K562 (cell line): ENCODE measurements around the gene ADORA2B. TPM values are rescaled to one million over a fixed set of nuclear protein-coding genes. Genes with fewer than 3 reads are reported as not detected.

ENCODE experiments used
- BCOR ChIP-seq: fragments of 450-650 bp; IDR thresholded peaks from 2 replicates; pipeline ENCODE4 v1.6.1; 2016
- CREB1 ChIP-seq, 2 experiments: sonication (generic) in 1 of 2; formaldehyde crosslinking in 1 of 2; IDR thresholded peaks; 2 replicates each; pipeline versions ENCODE4 v1.6.1 to v1.8.0; 2012 to 2022; ENCODE audit warnings: inconsistent platforms in 1 of 2, mild to moderate bottlenecking in 1 of 2, missing genetic modification reagents in 1 of 2, moderate library complexity in 1 of 2
- KDM2B ChIP-seq: fragments of 250-450 bp; sonication (Bioruptor Pico); IDR thresholded peaks from 2 replicates; pipeline ENCODE4 v1.8.0; 2021; ENCODE audit warnings: mild to moderate bottlenecking, moderate library complexity
- MTF1 ChIP-seq: fragments of 250-450 bp; sonication (Bioruptor Pico); IDR thresholded peaks from 2 replicates; pipeline ENCODE4 v1.9.0; 2021; ENCODE audit warnings: moderate library complexity, mild to moderate bottlenecking, inconsistent platforms, borderline replicate concordance
- NCOR1 ChIP-seq: fragments of 450-650 bp; IDR thresholded peaks from 2 replicates; pipeline ENCODE4 v1.6.1; 2016; ENCODE audit warnings: mild to moderate bottlenecking, moderate library complexity
- POLR2AphosphoS5 ChIP-seq: IDR thresholded peaks from 2 replicates; pipeline ENCODE4 v1.6.1; 2011; ENCODE audit warnings: mild to moderate bottlenecking, low read depth, low read length, moderate library complexity; ENCODE audit not compliant: control insufficient read depth, insufficient read depth
- RFX7 ChIP-seq: fragments of 250-450 bp; sonication (Bioruptor Pico); IDR thresholded peaks from 2 replicates; pipeline ENCODE4 v1.5.1; 2021; ENCODE audit warnings: mild to moderate bottlenecking
- SIN3A ChIP-seq, 2 experiments: fragments of 150-350 bp in 1 of 2; IDR thresholded peaks; 2 replicates each; pipeline ENCODE4 v1.6.1; 2011 to 2016; ENCODE audit warnings: borderline replicate concordance in 2 of 2, low read depth in 2 of 2, low read length in 2 of 2, mild to moderate bottlenecking in 2 of 2, moderate library complexity in 2 of 2; ENCODE audit not compliant: control insufficient read depth in 1 of 2
- SMARCB1 ChIP-seq: IDR thresholded peaks from 2 replicates; pipeline ENCODE4 v1.6.1; 2011; ENCODE audit warnings: improper control_type of control experiment, low read depth; ENCODE audit not compliant: insufficient read length
- TRIM24 ChIP-seq, 2 experiments: fragments of 450-650 bp; IDR thresholded peaks; 2 replicates each; pipeline ENCODE4 v1.6.1; 2016
- ZNF282 ChIP-seq: sonication (generic); formaldehyde crosslinking; IDR thresholded peaks from 2 replicates; pipeline ENCODE4 v1.8.1; 2023; ENCODE audit warnings: missing genetic modification reagents
- ZNF408 ChIP-seq: fragments of 250-450 bp; sonication (Bioruptor Pico); IDR thresholded peaks from 2 replicates; pipeline ENCODE4 v1.4.0; 2020; ENCODE audit warnings: low read depth, mild to moderate bottlenecking, moderate library complexity
- ZNF695 ChIP-seq: fragments of 450-650 bp; formaldehyde crosslinking; IDR thresholded peaks from 2 replicates; pipeline ENCODE4 v1.4.0; 2020; ENCODE audit warnings: mild to moderate bottlenecking, moderate library complexity
- ZNF785 ChIP-seq: fragments of 250-450 bp; sonication (Bioruptor Pico); IDR thresholded peaks from 2 replicates; pipeline ENCODE4 v1.4.0; 2020; ENCODE audit warnings: mild to moderate bottlenecking
- polyA plus RNA-seq, 8 experiments: library from polyadenylated mRNA; depleted of rRNA in 4 of 8; stranded (reverse) in 5 of 8; unstranded in 3 of 8; fragments of >200 nt; fragmentation: Nextera tagmentation in 2 of 8; fragmentation: Illumina TruSeq in 1 of 8; extraction: Ambion mirVana in 2 of 8; extraction: Trizol in 1 of 8; gene quantifications; 2 replicates each; pipeline versions ENCODE4 v1.2.1 to v1.2.3, GENCODE V29; 2011 to 2014; ENCODE audit warnings: inconsistent platforms in 1 of 8, missing spikeins in 1 of 8
- total RNA-seq, 7 experiments: library from RNA; depleted of rRNA in 6 of 7; stranded (reverse); fragments of >200 nt in 6 of 7; fragmentation: Illumina TruSeq in 2 of 7; extraction: Trizol in 2 of 7; gene quantifications; 2 replicates each; pipeline versions ENCODE4 v1.2.1 to v1.2.3, GENCODE V29; 2011 to 2021; ENCODE audit warnings: low replicate concordance in 1 of 7
- TF ChIP-seq, protein P1 (sequence below): fragments of 450-650 bp; IDR thresholded peaks from 2 replicates; pipeline ENCODE4 v1.6.1; 2016; ENCODE audit warnings: low read depth
- TF ChIP-seq, protein P2 (sequence below): fragments of 450-650 bp; IDR thresholded peaks from 2 replicates; pipeline ENCODE4 v1.6.1; 2017; ENCODE audit warnings: antibody characterized with exemption, mild to moderate bottlenecking

ADORA2B gene
- total and polyA plus RNA-seq, 9 of the 15 experiments (the other 6 are each of a cell fraction or from before 2014, with no cell fraction given) = 6.4 to 16.6 (median 10.5) TPM

DNA sequence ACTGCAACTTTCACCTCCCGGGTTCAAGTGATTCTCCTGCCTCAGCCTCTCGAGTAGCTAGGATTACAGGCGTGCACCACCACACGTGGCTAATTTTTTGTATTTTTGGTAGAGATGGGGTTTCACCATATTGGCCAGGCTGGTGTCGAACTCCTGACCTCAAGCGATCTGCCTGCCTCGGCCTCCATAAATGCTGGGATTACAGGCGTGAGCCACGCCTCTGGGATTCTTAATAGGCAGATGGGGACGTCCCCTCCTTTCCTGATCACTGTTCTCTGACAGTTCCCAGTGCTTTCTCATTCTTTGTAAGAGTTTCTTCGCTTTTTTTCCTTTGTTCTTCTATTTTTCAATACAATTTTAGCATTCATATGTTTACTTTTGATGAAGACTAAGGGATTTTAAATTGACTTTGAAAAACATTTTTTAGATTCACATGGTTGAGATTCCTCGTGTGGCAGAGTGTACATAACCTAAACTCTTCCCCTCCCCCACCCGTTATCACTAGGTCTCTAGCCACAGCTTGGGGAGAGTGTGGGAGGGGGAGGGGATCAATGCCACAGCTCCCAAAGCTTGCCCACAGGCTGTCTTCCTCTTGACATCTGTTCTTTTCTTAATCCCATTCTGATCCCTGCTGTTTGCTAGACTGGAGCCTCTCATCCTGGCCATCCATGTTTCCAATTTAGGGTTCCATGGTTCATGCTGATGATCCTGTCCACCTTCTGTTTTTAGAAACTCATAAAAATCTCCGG, 11.0 kb downstream of the ADORA2B start (continued):
- TF ChIP-seq, protein P1, sequence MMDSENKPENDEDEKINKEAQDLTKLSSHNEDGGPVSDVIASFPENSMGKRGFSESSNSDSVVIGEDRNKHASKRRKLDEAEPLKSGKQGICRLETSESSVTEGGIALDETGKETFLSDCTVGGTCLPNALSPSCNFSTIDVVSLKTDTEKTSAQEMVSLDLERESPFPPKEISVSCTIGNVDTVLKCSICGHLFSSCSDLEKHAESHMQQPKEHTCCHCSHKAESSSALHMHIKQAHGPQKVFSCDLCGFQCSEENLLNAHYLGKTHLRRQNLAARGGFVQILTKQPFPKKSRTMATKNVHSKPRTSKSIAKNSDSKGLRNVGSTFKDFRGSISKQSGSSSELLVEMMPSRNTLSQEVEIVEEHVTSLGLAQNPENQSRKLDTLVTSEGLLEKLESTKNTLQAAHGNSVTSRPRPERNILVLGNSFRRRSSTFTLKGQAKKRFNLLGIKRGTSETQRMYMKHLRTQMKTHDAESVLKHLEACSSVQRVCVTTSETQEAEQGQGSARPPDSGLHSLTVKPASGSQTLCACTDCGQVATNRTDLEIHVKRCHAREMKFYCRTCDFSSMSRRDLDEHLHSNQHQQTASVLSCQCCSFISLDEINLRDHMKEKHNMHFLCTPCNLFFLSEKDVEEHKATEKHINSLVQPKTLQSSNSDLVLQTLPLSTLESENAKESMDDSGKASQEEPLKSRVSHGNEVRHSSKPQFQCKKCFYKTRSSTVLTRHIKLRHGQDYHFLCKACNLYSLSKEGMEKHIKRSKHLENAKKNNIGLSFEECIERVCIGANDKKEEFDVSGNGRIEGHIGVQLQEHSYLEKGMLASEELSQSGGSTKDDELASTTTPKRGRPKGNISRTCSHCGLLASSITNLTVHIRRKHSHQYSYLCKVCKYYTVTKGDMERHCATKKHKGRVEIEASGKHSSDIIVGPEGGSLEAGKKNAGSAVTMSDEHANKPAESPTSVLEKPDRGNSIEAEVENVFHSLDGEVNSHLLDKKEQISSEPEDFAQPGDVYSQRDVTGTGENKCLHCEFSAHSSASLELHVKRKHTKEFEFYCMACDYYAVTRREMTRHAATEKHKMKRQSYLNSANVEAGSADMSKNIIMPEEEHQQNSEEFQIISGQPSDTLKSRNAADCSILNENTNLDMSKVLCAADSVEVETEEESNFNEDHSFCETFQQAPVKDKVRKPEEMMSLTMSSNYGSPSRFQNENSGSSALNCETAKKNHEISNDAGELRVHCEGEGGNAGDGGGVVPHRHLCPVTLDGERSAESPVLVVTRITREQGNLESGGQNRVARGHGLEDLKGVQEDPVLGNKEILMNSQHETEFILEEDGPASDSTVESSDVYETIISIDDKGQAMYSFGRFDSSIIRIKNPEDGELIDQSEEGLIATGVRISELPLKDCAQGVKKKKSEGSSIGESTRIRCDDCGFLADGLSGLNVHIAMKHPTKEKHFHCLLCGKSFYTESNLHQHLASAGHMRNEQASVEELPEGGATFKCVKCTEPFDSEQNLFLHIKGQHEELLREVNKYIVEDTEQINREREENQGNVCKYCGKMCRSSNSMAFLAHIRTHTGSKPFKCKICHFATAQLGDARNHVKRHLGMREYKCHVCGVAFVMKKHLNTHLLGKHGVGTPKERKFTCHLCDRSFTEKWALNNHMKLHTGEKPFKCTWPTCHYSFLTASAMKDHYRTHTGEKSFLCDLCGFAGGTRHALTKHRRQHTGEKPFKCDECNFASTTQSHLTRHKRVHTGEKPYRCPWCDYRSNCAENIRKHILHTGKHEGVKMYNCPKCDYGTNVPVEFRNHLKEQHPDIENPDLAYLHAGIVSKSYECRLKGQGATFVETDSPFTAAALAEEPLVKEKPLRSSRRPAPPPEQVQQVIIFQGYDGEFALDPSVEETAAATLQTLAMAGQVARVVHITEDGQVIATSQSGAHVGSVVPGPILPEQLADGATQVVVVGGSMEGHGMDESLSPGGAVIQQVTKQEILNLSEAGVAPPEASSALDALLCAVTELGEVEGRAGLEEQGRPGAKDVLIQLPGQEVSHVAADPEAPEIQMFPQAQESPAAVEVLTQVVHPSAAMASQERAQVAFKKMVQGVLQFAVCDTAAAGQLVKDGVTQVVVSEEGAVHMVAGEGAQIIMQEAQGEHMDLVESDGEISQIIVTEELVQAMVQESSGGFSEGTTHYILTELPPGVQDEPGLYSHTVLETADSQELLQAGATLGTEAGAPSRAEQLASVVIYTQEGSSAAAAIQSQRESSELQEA = no peak
- TF ChIP-seq MTF1 (CRISPR knock-in tag) (no peak), RFX7 (CRISPR knock-in tag) (no peak), BCOR (no peak), ZNF408 (CRISPR knock-in tag) (no peak), TRIM24 (IDR thresholded peaks at IDR 0.05) (peak; percentile 77 to 79; a peak in 3 of 4 replicates), NCOR1 (peak; percentile 56), SMARCB1 (no peak), ZNF695 (CRISPR knock-in tag) (no peak), CREB1 (IDR thresholded peaks at IDR 0.05) (no peak), CREB1 (CRISPR knock-in tag; IDR thresholded peaks at IDR 0.05) (no peak), ZNF282 (no peak), POLR2AphosphoS5 (no peak), KDM2B (CRISPR knock-in tag) (no peak), ZNF785 (CRISPR knock-in tag) (no peak), SIN3A (IDR thresholded peaks at IDR 0.05; ENCODE audit: borderline replicate concordance in 2 of 2, control insufficient read depth in 1 of 2, low read depth in 2 of 2, low read length in 2 of 2) (no peak)
- TF ChIP-seq, protein P2, sequence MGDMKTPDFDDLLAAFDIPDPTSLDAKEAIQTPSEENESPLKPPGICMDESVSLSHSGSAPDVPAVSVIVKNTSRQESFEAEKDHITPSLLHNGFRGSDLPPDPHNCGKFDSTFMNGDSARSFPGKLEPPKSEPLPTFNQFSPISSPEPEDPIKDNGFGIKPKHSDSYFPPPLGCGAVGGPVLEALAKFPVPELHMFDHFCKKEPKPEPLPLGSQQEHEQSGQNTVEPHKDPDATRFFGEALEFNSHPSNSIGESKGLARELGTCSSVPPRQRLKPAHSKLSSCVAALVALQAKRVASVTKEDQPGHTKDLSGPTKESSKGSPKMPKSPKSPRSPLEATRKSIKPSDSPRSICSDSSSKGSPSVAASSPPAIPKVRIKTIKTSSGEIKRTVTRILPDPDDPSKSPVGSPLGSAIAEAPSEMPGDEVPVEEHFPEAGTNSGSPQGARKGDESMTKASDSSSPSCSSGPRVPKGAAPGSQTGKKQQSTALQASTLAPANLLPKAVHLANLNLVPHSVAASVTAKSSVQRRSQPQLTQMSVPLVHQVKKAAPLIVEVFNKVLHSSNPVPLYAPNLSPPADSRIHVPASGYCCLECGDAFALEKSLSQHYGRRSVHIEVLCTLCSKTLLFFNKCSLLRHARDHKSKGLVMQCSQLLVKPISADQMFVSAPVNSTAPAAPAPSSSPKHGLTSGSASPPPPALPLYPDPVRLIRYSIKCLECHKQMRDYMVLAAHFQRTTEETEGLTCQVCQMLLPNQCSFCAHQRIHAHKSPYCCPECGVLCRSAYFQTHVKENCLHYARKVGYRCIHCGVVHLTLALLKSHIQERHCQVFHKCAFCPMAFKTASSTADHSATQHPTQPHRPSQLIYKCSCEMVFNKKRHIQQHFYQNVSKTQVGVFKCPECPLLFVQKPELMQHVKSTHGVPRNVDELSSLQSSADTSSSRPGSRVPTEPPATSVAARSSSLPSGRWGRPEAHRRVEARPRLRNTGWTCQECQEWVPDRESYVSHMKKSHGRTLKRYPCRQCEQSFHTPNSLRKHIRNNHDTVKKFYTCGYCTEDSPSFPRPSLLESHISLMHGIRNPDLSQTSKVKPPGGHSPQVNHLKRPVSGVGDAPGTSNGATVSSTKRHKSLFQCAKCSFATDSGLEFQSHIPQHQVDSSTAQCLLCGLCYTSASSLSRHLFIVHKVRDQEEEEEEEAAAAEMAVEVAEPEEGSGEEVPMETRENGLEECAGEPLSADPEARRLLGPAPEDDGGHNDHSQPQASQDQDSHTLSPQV = peak; percentile 65
